Osteocyte (in vitro differentiated cells): ENCODE measurements around the gene TMED1. TPM values are rescaled to one million over a fixed set of nuclear protein-coding genes. Genes with fewer than 3 reads are reported as not detected.
A peak's percentile ranks its signal among the peaks of the same experiment; 100 is the strongest.

ENCODE experiments used
- DNase-seq: peaks from one replicate; pipeline ENCODE4 v3.0.0; 2021; ENCODE audit warnings: mixed read lengths; ENCODE audit not compliant: unreplicated experiment; ENCODE audit errors: extremely low spot score
- H3K27ac Mint-ChIP-seq: one replicate; pipeline ENCODE4 v1.8.0; 2021; ENCODE audit warnings: mild to moderate bottlenecking, mixed read lengths; ENCODE audit not compliant: unreplicated experiment
- H3K27me3 Mint-ChIP-seq: one replicate; pipeline ENCODE4 v1.8.0; 2021; ENCODE audit warnings: mixed read lengths; ENCODE audit not compliant: unreplicated experiment
- H3K36me3 Mint-ChIP-seq: one replicate; pipeline ENCODE4 v1.8.0; 2021; ENCODE audit warnings: mixed read lengths; ENCODE audit not compliant: unreplicated experiment
- H3K4me1 Mint-ChIP-seq: one replicate; pipeline ENCODE4 v1.8.0; 2021; ENCODE audit warnings: mixed read lengths; ENCODE audit not compliant: unreplicated experiment
- H3K4me3 Mint-ChIP-seq: one replicate; pipeline ENCODE4 v1.8.0; 2021; ENCODE audit warnings: mild to moderate bottlenecking, moderate library complexity, mixed read lengths; ENCODE audit not compliant: unreplicated experiment
- H3K9me3 Mint-ChIP-seq: one replicate; pipeline ENCODE4 v1.8.0; 2021; ENCODE audit warnings: mixed read lengths; ENCODE audit not compliant: unreplicated experiment
- CTCF ChIP-seq: fragments of 200-600 bp; sonication (generic); IDR thresholded peaks from 2 replicates; pipeline ENCODE4 v1.5.0; 2021; ENCODE audit warnings: antibody characterized with exemption, mild to moderate bottlenecking, moderate library complexity
- total RNA-seq: library from RNA; stranded (reverse); gene quantifications from 2 replicates; pipeline ENCODE4 v1.2.1, GENCODE V29; 2021

Gene TMED1
- total RNA-seq, 1 donor from 2014 or later, result 35.5 TPM

- peak overlapping the region; percentile 83 for H3K4me3 Mint-ChIP-seq
- DNase-seq, result peak; percentile 92
- peaks cover 34% of the 10 kb centered on the region for H3K36me3 Mint-ChIP-seq
- H3K27me3 Mint-ChIP-seq, result no peaks in the 10 kb centered on the region
- H3K4me1 Mint-ChIP-seq, result peaks cover 47% of the 10 kb centered on the region
- H3K9me3 Mint-ChIP-seq, result no peaks in the 10 kb centered on the region
- H3K27ac Mint-ChIP-seq, result peak overlapping the region; percentile 98
- TF ChIP-seq CTCF, result no peak
Measured at GRCh38 chr19:10817291-10818038, 18.5 kb downstream of the TMED1 start.

GRCh38 chr19:10816691-10817090 is 19.3 kb downstream of the TMED1 start:
- no peak for DNase-seq
- peaks cover 33% of the 10 kb centered on the region for H3K36me3 Mint-ChIP-seq

GRCh38 chr19:10815969-10816644 is 19.9 kb downstream of the TMED1 start:
- peaks cover 47% of the 10 kb centered on the region for H3K4me1 Mint-ChIP-seq
- peak overlapping the region; percentile 98 for H3K27ac Mint-ChIP-seq
- TF ChIP-seq CTCF, result no peak
- H3K27me3 Mint-ChIP-seq, result no peaks in the 10 kb centered on the region
- no peak for DNase-seq
- no peaks in the 10 kb centered on the region for H3K9me3 Mint-ChIP-seq
- H3K36me3 Mint-ChIP-seq, result peaks cover 31% of the 10 kb centered on the region
- H3K4me3 Mint-ChIP-seq, result peak overlapping the region; percentile 83

More at GRCh38 chr19:10816691-10817090, 19.3 kb downstream of the TMED1 start:
- peak overlapping the region; percentile 83 for H3K4me3 Mint-ChIP-seq
- H3K4me1 Mint-ChIP-seq, result peaks cover 47% of the 10 kb centered on the region
- no peaks in the 10 kb centered on the region for H3K9me3 Mint-ChIP-seq
- peak overlapping the region; percentile 98 for H3K27ac Mint-ChIP-seq
- H3K27me3 Mint-ChIP-seq, result no peaks in the 10 kb centered on the region
- no peak for TF ChIP-seq CTCF

GRCh38 chr19:10815007-10815536 is 20.9 kb downstream of the TMED1 start:
- Mint-ChIP-seq H3K4me1 (peaks cover 47% of the 10 kb centered on the region), H3K36me3 (peaks cover 30% of the 10 kb centered on the region), H3K27me3 (no peaks in the 10 kb centered on the region), H3K9me3 (no peaks in the 10 kb centered on the region), H3K27ac (peak overlapping the region; percentile 98), H3K4me3 (no peak overlapping the region)
- no peak for TF ChIP-seq CTCF
- DNase-seq, result no peak

- no peak for TF ChIP-seq CTCF
- no peak overlapping the region for H3K4me3 Mint-ChIP-seq
- H3K9me3 Mint-ChIP-seq, result no peaks in the 10 kb centered on the region
- DNase-seq, result no peak
- no peaks in the 10 kb centered on the region for H3K27me3 Mint-ChIP-seq
- H3K36me3 Mint-ChIP-seq, result peaks cover 39% of the 10 kb centered on the region
- H3K27ac Mint-ChIP-seq, result peak overlapping the region; percentile 90
- peaks cover 50% of the 10 kb centered on the region for H3K4me1 Mint-ChIP-seq
Measured at GRCh38 chr19:10812902-10813404, 23.1 kb downstream of the TMED1 start.
